DOHH2 (cell line): ENCODE measurements around the gene GALNT9.

Experiments used
- CTCF ChIP-seq: fragments of 200-600 bp; sonication (generic); IDR thresholded peaks from one replicate; pipeline ENCODE4 v1.5.1; 2014; ENCODE audit warnings: antibody characterized with exemption, mild to moderate bottlenecking, low read depth, low read length; ENCODE audit not compliant: poor library complexity, severe bottlenecking
- EZH2phosphoT487 ChIP-seq: fragments of 200-600 bp; sonication (generic); IDR thresholded peaks from 2 replicates; pipeline ENCODE4 v1.6.1; 2017; ENCODE audit warnings: borderline replicate concordance, mild to moderate bottlenecking, antibody characterized with exemption, low read length, moderate library complexity, mixed read lengths

GRCh38 chr12:132271755-132272092 is 57.7 kb downstream of the GALNT9 start:
- no peak for TF ChIP-seq CTCF
- TF ChIP-seq EZH2phosphoT487 = no peak
